HG03342 (cell line): Measurements from ENCODE around the gene ANKRD52.
"Not testable (repeated sequence)": the region's sequence is repeated elsewhere in the genome, so short reads cannot be mapped to it uniquely, and the experiment has no call there.

Experiments used
- ATAC-seq: cut with Tn5 transposase; IDR thresholded peaks from one replicate; pipeline ENCODE4 v1.9.1; 2021; ENCODE audit warnings: mild to moderate bottlenecking, moderate library complexity; ENCODE audit not compliant: unreplicated experiment

ANKRD52 gene

GRCh38 chr12:56213878-56214277, 44.3 kb downstream of the ANKRD52 start:
- no peak for ATAC-seq

- no peak for ATAC-seq
These were observed 45.8 kb downstream of the ANKRD52 start for GRCh38 chr12:56212361-56212760.

GRCh38 chr12:56208006-56208405, 50.2 kb downstream of the ANKRD52 start:
- no peak for ATAC-seq

GRCh38 chr12:56206452-56207166, 51.6 kb downstream of the ANKRD52 start:
- ATAC-seq: no peak

GRCh38 chr12:56205445-56205844, 52.7 kb downstream of the ANKRD52 start:
- ATAC-seq: no peak

GRCh38 chr12:56204275-56204674, 53.9 kb downstream of the ANKRD52 start:
- ATAC-seq: no peak

- no peak for ATAC-seq
These were observed 55.3 kb downstream of the ANKRD52 start for GRCh38 chr12:56202838-56203237.

- ATAC-seq: no peak
These were observed 55.8 kb downstream of the ANKRD52 start for GRCh38 chr12:56202366-56202765.

- ATAC-seq: no peak
These were observed 59.3 kb downstream of the ANKRD52 start for GRCh38 chr12:56198836-56199235.

- no peak for ATAC-seq
These were observed 60.1 kb downstream of the ANKRD52 start for GRCh38 chr12:56197921-56198635.

- not testable (repeated sequence) for ATAC-seq
These were observed 61.2 kb downstream of the ANKRD52 start for GRCh38 chr12:56196818-56197550.

GRCh38 chr12:56193025-56193578, 65.1 kb downstream of the ANKRD52 start:
- ATAC-seq: no peak

- no peak for ATAC-seq
These were observed 65.6 kb downstream of the ANKRD52 start for GRCh38 chr12:56192582-56192981.

- no peak for ATAC-seq
These were observed 67.5 kb downstream of the ANKRD52 start for GRCh38 chr12:56190695-56191155.

- ATAC-seq: peak; percentile 34
These were observed 68.1 kb downstream of the ANKRD52 start for GRCh38 chr12:56189918-56190694.

GRCh38 chr12:56189099-56189917, 68.9 kb downstream of the ANKRD52 start, which contains the start of gene SMARCC2:
Gene SMARCC2, minus strand, starts transcription at chr12:56189483. Its CDS starts 22 bp downstream, at chr12:56189461.
- ATAC-seq: peak; percentile 67

- no peak for ATAC-seq
These were observed 69.4 kb downstream of the ANKRD52 start for GRCh38 chr12:56188778-56189098.

GRCh38 chr12:56188131-56188777, 69.9 kb downstream of the ANKRD52 start:
- no peak for ATAC-seq
